Left lung (tissue), 10 donors: ENCODE results near the gene DCST2. TPM values are rescaled to one million over a fixed set of nuclear protein-coding genes. Genes with fewer than 3 reads are reported as not detected.

Experiments
- ATAC-seq: fragments of 200-7000 bp; cut with Tn5 transposase; one replicate; pipeline ENCODE4 v1.9.1; 2020; ENCODE audit warnings: moderate library complexity
- DNase-seq, 4 donors: peaks; one replicate each; pipeline ENCODE4 v3.0.0-alpha.2; 2013 to 2020
- H3K27ac ChIP-seq, 2 donors: fragments of 200-600 bp; sonication (generic) in 1 of 2; one replicate each; pipeline versions ENCODE4 v1.5.0 to v1.8.0; 2020 to 2021
- H3K27me3 ChIP-seq, 2 donors: fragments of 200-600 bp; sonication (generic) in 1 of 2; one replicate each; pipeline versions ENCODE4 v1.5.0 to v1.8.0; 2020 to 2021
- H3K36me3 ChIP-seq, 2 donors: fragments of 200-600 bp; sonication (generic) in 1 of 2; one replicate each; pipeline versions ENCODE4 v1.5.0 to v1.8.0; 2020 to 2021
- H3K4me1 ChIP-seq, 2 donors: fragments of 200-600 bp; one replicate each; pipeline ENCODE4 v1.8.0; 2021
- H3K4me3 ChIP-seq, 2 donors: fragments of 200-600 bp; sonication (generic) in 1 of 2; one replicate each; pipeline versions ENCODE4 v1.5.0 to v1.8.0; 2020 to 2021; ENCODE audit warnings: mild to moderate bottlenecking in 1 of 2
- H3K9me3 ChIP-seq, 2 donors: fragments of 200-600 bp; sonication (generic) in 1 of 2; one replicate each; pipeline versions ENCODE4 v1.5.0 to v1.8.0; 2020 to 2021
- CTCF ChIP-seq, 2 donors: fragments of 200-600 bp; sonication (generic) in 1 of 2; IDR thresholded peaks; one replicate each; pipeline versions ENCODE4 v1.5.0 to v1.8.0; 2021; ENCODE audit warnings: antibody characterized with exemption in 2 of 2
- intact Hi-C, 2 donors: fragments of 100-400 bp; cut with DNase I; formaldehyde crosslinking; loops; one replicate each; pipeline versions ENCODE4 v1.11.2 to v1.14.2; 2022
- polyA plus RNA-seq, 6 donors: library from polyadenylated mRNA; unstranded; fragments of 120-200 nt; gene quantifications; one replicate each; pipeline ENCODE4 v1.2.1, GENCODE V29; 2013; ENCODE audit not compliant: insufficient read length in 6 of 6
- total RNA-seq, 2 donors: library from RNA; stranded (reverse); fragmentation: NEBNext Ultra II Directional; extraction: Animal tissue kit (Norgen Biotek cat#: 25700); gene quantifications; one replicate each; pipeline ENCODE4 v1.2.1, GENCODE V29; 2021
- donor health status: DM: no; HTN: yes; CAD: no.
- donor health status: DM: no; HTN: no; CAD: no.

DCST2 gene
- total and polyA plus RNA-seq, 8 donors, result 0.60 to 2.5 (median 2.0) TPM

GRCh38 chr1:154971341-154971998 lies 62.1 kb downstream of the DCST2 start:
- DNase-seq, result no peak
- peaks cover 48 to 76% of the 10 kb centered on the region in 2 donors for H3K4me1 ChIP-seq
- intact Hi-C loops, result no loop called here

GRCh38 chr1:154970631-154971340 lies 62.8 kb downstream of the DCST2 start, which contains the start of gene SHC1:
TSS of gene SHC1 (minus strand) at chr1:154970747. CDS start at chr1:154970526, 221 bp downstream.
- no peak for TF ChIP-seq CTCF (IDR thresholded peaks at IDR 0.05)
- no peaks in the 10 kb centered on the region for H3K9me3 ChIP-seq
- H3K4me3 ChIP-seq, result peak within 1 kb of the TSS; percentile 43 to 68
- peak; percentile 89 to 95 (median 94) for DNase-seq
- H3K36me3 ChIP-seq, result peaks cover 0 to 35% of the 10 kb centered on the region in 2 donors
- intact Hi-C loops, result no loop called here
- no peaks in the 10 kb centered on the region for H3K27me3 ChIP-seq
- peak within 1 kb of the TSS; percentile 98 to 99 for H3K27ac ChIP-seq
- peaks cover 41 to 73% of the 10 kb centered on the region in 2 donors for H3K4me1 ChIP-seq
- peak; percentile 44 for ATAC-seq

More at GRCh38 chr1:154971341-154971998, 62.1 kb downstream of the DCST2 start:
- no peak for ATAC-seq
- Histone ChIP-seq H3K9me3 (no peaks in the 10 kb centered on the region), H3K27me3 (no peaks in the 10 kb centered on the region), H3K27ac (peak overlapping the region; percentile 98 to 99), H3K36me3 (peaks cover 0 to 28% of the 10 kb centered on the region in 2 donors), H3K4me3 (peak overlapping the region in 1 of 2 donors; percentile 68)
- TF ChIP-seq CTCF (IDR thresholded peaks at IDR 0.05), result no peak

GRCh38 chr1:154969860-154970452 lies 63.6 kb downstream of the DCST2 start:
- ATAC-seq (no peak), DNase-seq (peak in 1 of 4 donors; percentile 80)
- no peaks in the 10 kb centered on the region for H3K9me3 ChIP-seq
- H3K36me3 ChIP-seq, result peaks cover 0 to 43% of the 10 kb centered on the region in 2 donors
- peaks cover 41 to 72% of the 10 kb centered on the region in 2 donors for H3K4me1 ChIP-seq
- no peaks in the 10 kb centered on the region for H3K27me3 ChIP-seq
- intact Hi-C loops, result no loop called here
- peak overlapping the region; percentile 98 to 99 for H3K27ac ChIP-seq
- H3K4me3 ChIP-seq, result peak overlapping the region; percentile 43 to 68
- no peak for TF ChIP-seq CTCF (IDR thresholded peaks at IDR 0.05)

- Histone ChIP-seq H3K36me3 (peaks cover 0 to 50% of the 10 kb centered on the region in 2 donors), H3K9me3 (no peaks in the 10 kb centered on the region), H3K27me3 (no peaks in the 10 kb centered on the region), H3K4me1 (peaks cover 41 to 72% of the 10 kb centered on the region in 2 donors), H3K27ac (peak overlapping the region in 1 of 2 donors; percentile 55), H3K4me3 (peak overlapping the region; percentile 13 to 68)
- DNase-seq (no peak), ATAC-seq (no peak)
- intact Hi-C loops, result no loop called here
- no peak for TF ChIP-seq CTCF (IDR thresholded peaks at IDR 0.05)
Measured at GRCh38 chr1:154969246-154969645, 64.3 kb downstream of the DCST2 start.

- intact Hi-C loops, result no loop called here
- Histone ChIP-seq H3K4me3 (peak overlapping the region in 1 of 2 donors; percentile 68), H3K27me3 (no peaks in the 10 kb centered on the region), H3K36me3 (peaks cover 0 to 56% of the 10 kb centered on the region in 2 donors), H3K4me1 (peaks cover 41 to 73% of the 10 kb centered on the region in 2 donors), H3K9me3 (no peaks in the 10 kb centered on the region), H3K27ac (peak overlapping the region in 1 of 2 donors; percentile 55)
- no peak for DNase-seq
- TF ChIP-seq CTCF (IDR thresholded peaks at IDR 0.05), result no peak
- ATAC-seq, result no peak
Measured at GRCh38 chr1:154968731-154969130, 64.8 kb downstream of the DCST2 start.
